ENCODE data around the gene TPPP.
"Not testable (repeated sequence)": the region's sequence is repeated elsewhere in the genome, so short reads cannot be mapped to it uniquely, and the experiment has no call there.

DNA sequence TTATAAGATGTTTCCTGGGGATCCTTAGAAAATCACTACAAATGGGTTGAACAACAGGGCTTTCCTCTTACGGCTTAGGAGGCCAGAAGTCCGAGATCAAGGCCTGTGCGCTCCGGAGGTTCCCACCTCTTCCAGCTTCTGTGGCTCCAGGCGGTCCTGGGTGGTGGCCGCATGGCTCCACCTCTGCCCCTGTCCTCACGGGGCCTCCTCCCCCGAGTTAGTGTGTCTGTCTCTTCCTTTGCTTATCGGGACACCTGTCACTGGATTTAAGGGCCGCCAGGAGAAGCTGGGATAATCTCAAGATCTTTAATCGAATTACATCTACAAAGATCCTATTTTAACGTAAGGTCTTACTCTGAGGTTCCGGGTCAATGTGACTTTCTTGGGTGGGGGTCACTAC, 2.3 kb upstream of the TPPP start:
- not testable (repeated sequence) for TF ChIP-seq EZH2 (IDR thresholded peaks at IDR 0.05; ENCODE audit: insufficient read depth, poor library complexity, severe bottlenecking); EZH2phosphoT487 (IDR thresholded peaks at IDR 0.05; ENCODE audit: insufficient read depth, low read depth)

Data from GM23248 (cell line).